Measurements from ENCODE around the gene EBF4.
"Not testable (repeated sequence)": the region's sequence is repeated elsewhere in the genome, so short reads cannot be mapped to it uniquely, and the experiment has no call there.

The EBF4 gene

DNA sequence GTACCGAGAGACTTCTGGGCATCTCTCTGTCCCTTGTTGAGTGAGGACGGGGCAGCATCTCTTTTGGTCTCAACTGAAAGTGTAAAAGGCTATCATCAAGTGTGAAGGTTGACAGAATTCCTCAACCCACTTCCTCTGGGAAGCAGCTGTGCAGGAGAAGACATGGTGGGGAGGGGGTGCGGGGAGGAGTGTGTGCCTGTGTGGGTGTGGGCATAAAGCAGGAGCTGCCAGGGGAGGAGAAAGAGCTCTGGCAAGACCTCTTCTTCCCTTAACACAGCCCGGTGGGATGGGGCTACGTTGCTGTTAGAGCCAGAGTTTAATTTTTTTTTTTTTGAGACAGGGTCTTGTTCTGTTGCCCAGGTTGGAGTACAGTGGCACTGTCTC, 76.0 kb downstream of the EBF4 start:
- Histone ChIP-seq H3K4me1 (ENCODE audit: control insufficient read depth in 2 of 2, insufficient read depth in 2 of 2, low read length in 2 of 2) (no peaks in the 10 kb centered on the region), H3K4me3 (ENCODE audit: low read length in 2 of 2) (no peak overlapping the region), H3K27ac (ENCODE audit: low read depth in 2 of 2, low read length in 2 of 2) (no peak overlapping the region)

GRCh38 chr20:2770091-2770490, 77.5 kb downstream of the EBF4 start:
- H3K9me3 ChIP-seq (ENCODE audit: control insufficient read depth in 2 of 2, low read length in 2 of 2); H3K4me3 ChIP-seq (ENCODE audit: low read length in 2 of 2); H3K9ac ChIP-seq (ENCODE audit: low read depth in 1 of 2, low read length in 2 of 2); H3K27ac ChIP-seq (ENCODE audit: low read depth in 2 of 2, low read length in 2 of 2); H3K27me3 ChIP-seq (ENCODE audit: control insufficient read depth in 2 of 2, insufficient read depth in 2 of 2, low read length in 2 of 2); H3K4me1 ChIP-seq (ENCODE audit: control insufficient read depth in 2 of 2, insufficient read depth in 2 of 2, low read length in 2 of 2); H3K36me3 ChIP-seq (ENCODE audit: control insufficient read depth in 2 of 2, insufficient read depth in 2 of 2, low read length in 2 of 2): not testable (repeated sequence)

More for the DNA sequence above, 76.0 kb downstream of the EBF4 start:
- Histone ChIP-seq H3K36me3 (ENCODE audit: control insufficient read depth in 2 of 2, insufficient read depth in 2 of 2, low read length in 2 of 2) (no peaks in the 10 kb centered on the region), H3K9ac (ENCODE audit: low read depth in 1 of 2, low read length in 2 of 2) (no peak overlapping the region), H3K9me3 (ENCODE audit: control insufficient read depth in 2 of 2, low read length in 2 of 2) (no peaks in the 10 kb centered on the region), H3K27me3 (ENCODE audit: control insufficient read depth in 2 of 2, insufficient read depth in 2 of 2, low read length in 2 of 2) (peaks cover 4 to 17% of the 10 kb centered on the region in 2 donors)

DNA sequence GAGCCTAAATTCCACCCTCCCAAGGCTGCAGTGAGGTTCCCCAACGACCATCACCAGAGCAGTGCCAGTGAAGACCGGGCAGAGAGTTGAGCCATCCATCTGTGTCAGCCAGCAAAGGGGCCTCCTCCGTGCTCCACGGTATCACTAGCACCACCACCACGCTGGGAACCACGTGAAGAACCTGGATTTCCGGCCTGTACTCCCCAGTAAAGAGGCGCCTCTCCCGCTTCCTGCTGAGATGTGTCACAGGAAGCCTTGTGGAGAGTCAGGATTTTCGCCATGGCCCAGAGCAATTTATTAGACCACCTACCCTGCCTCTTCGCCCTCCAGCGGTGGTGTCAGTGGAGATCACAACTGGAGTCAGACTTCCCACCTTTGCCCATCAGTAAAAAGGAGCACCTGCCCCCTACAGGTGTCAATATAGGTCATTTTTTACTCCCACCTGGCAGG, 79.1 kb downstream of the EBF4 start:
- H3K9me3 ChIP-seq (ENCODE audit: control insufficient read depth in 2 of 2, low read length in 2 of 2): no peaks in the 10 kb centered on the region
- H3K4me1 ChIP-seq (ENCODE audit: control insufficient read depth in 2 of 2, insufficient read depth in 2 of 2, low read length in 2 of 2): no peaks in the 10 kb centered on the region
- H3K9ac ChIP-seq (ENCODE audit: low read depth in 1 of 2, low read length in 2 of 2): no peak overlapping the region
- no peak overlapping the region for H3K27ac ChIP-seq (ENCODE audit: low read depth in 2 of 2, low read length in 2 of 2)
- H3K36me3 ChIP-seq (ENCODE audit: control insufficient read depth in 2 of 2, insufficient read depth in 2 of 2, low read length in 2 of 2): no peaks in the 10 kb centered on the region
- no peak overlapping the region for H3K4me3 ChIP-seq (ENCODE audit: low read length in 2 of 2)
- H3K27me3 ChIP-seq (ENCODE audit: control insufficient read depth in 2 of 2, insufficient read depth in 2 of 2, low read length in 2 of 2): peaks cover 1 to 9% of the 10 kb centered on the region in 2 donors

GRCh38 chr20:2773812-2774211, 81.2 kb downstream of the EBF4 start:
- Histone ChIP-seq H3K36me3 (ENCODE audit: control insufficient read depth in 2 of 2, insufficient read depth in 2 of 2, low read length in 2 of 2) (no peaks in the 10 kb centered on the region), H3K4me3 (ENCODE audit: low read length in 2 of 2) (no peak overlapping the region), H3K4me1 (ENCODE audit: control insufficient read depth in 2 of 2, insufficient read depth in 2 of 2, low read length in 2 of 2) (no peaks in the 10 kb centered on the region), H3K27ac (ENCODE audit: low read depth in 2 of 2, low read length in 2 of 2) (no peak overlapping the region), H3K9ac (ENCODE audit: low read depth in 1 of 2, low read length in 2 of 2) (no peak overlapping the region), H3K9me3 (ENCODE audit: control insufficient read depth in 2 of 2, low read length in 2 of 2) (no peaks in the 10 kb centered on the region), H3K27me3 (ENCODE audit: control insufficient read depth in 2 of 2, insufficient read depth in 2 of 2, low read length in 2 of 2) (peaks cover 1 to 6% of the 10 kb centered on the region in 2 donors)

- no peak overlapping the region for H3K4me3 ChIP-seq (ENCODE audit: low read length in 2 of 2)
- no peak overlapping the region for H3K9ac ChIP-seq (ENCODE audit: low read depth in 1 of 2, low read length in 2 of 2)
- H3K36me3 ChIP-seq (ENCODE audit: control insufficient read depth in 2 of 2, insufficient read depth in 2 of 2, low read length in 2 of 2): no peaks in the 10 kb centered on the region
- H3K27ac ChIP-seq (ENCODE audit: low read depth in 2 of 2, low read length in 2 of 2): no peak overlapping the region
- no peaks in the 10 kb centered on the region for H3K4me1 ChIP-seq (ENCODE audit: control insufficient read depth in 2 of 2, insufficient read depth in 2 of 2, low read length in 2 of 2)
- H3K27me3 ChIP-seq (ENCODE audit: control insufficient read depth in 2 of 2, insufficient read depth in 2 of 2, low read length in 2 of 2): no peaks in the 10 kb centered on the region
- no peaks in the 10 kb centered on the region for H3K9me3 ChIP-seq (ENCODE audit: control insufficient read depth in 2 of 2, low read length in 2 of 2)
Observed at GRCh38 chr20:2775139-2775538, 82.6 kb downstream of the EBF4 start.

DNA sequence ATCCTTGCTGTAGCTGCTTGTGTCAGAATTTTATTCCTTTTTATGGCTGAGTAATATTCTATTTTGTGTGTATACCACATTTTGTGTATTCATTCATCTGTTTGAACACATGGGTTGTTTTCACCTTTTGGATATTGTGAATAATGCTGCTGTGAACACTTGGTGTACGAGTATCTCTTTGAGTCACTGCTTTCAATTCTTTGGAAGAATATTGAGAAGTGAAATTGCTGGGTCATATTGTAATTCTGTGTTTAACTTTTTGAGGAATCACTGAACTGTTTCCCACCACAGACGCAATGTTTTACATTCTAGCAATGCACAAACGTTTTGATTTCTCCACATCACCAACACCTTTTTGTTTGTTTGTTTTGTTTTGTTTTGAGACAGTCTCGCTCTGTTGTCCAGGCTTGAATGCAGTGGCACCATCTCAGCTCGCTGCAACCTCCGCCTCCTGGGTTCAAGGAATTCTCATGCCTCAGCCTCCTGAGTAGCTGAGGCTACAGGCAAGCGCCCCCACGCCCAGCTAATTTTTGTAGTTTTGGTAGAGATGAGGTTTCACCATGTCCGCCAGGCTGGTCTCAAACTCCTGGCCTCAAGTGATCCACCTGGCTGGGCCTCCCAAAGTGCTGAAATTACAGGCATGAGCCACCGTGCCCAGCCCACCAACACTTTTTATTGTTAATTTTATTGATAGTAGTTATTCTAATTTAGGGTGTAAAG, 86.2 kb downstream of the EBF4 start:
- H3K27ac ChIP-seq (ENCODE audit: low read depth in 2 of 2, low read length in 2 of 2): no peak overlapping the region
- no peaks in the 10 kb centered on the region for H3K9me3 ChIP-seq (ENCODE audit: control insufficient read depth in 2 of 2, low read length in 2 of 2)
- no peak overlapping the region for H3K9ac ChIP-seq (ENCODE audit: low read depth in 1 of 2, low read length in 2 of 2)
- no peaks in the 10 kb centered on the region for H3K36me3 ChIP-seq (ENCODE audit: control insufficient read depth in 2 of 2, insufficient read depth in 2 of 2, low read length in 2 of 2)
- no peak overlapping the region for H3K4me3 ChIP-seq (ENCODE audit: low read length in 2 of 2)
- no peaks in the 10 kb centered on the region for H3K4me1 ChIP-seq (ENCODE audit: control insufficient read depth in 2 of 2, insufficient read depth in 2 of 2, low read length in 2 of 2)
- H3K27me3 ChIP-seq (ENCODE audit: control insufficient read depth in 2 of 2, insufficient read depth in 2 of 2, low read length in 2 of 2): peaks cover 0 to 4% of the 10 kb centered on the region in 2 donors

- no peak overlapping the region for H3K27ac ChIP-seq (ENCODE audit: low read depth in 2 of 2, low read length in 2 of 2)
- no peaks in the 10 kb centered on the region for H3K4me1 ChIP-seq (ENCODE audit: control insufficient read depth in 2 of 2, insufficient read depth in 2 of 2, low read length in 2 of 2)
- H3K9ac ChIP-seq (ENCODE audit: low read depth in 1 of 2, low read length in 2 of 2): no peak overlapping the region
- H3K36me3 ChIP-seq (ENCODE audit: control insufficient read depth in 2 of 2, insufficient read depth in 2 of 2, low read length in 2 of 2): no peaks in the 10 kb centered on the region
- no peaks in the 10 kb centered on the region for H3K9me3 ChIP-seq (ENCODE audit: control insufficient read depth in 2 of 2, low read length in 2 of 2)
- no peak overlapping the region for H3K4me3 ChIP-seq (ENCODE audit: low read length in 2 of 2)
- H3K27me3 ChIP-seq (ENCODE audit: control insufficient read depth in 2 of 2, insufficient read depth in 2 of 2, low read length in 2 of 2): peaks cover 0 to 4% of the 10 kb centered on the region in 2 donors
Observed at GRCh38 chr20:2780948-2781347, 88.4 kb downstream of the EBF4 start.

GRCh38 chr20:2783908-2784566, 91.5 kb downstream of the EBF4 start:
- Histone ChIP-seq H3K9ac (ENCODE audit: low read depth in 1 of 2, low read length in 2 of 2) (no peak overlapping the region), H3K36me3 (ENCODE audit: control insufficient read depth in 2 of 2, insufficient read depth in 2 of 2, low read length in 2 of 2) (no peaks in the 10 kb centered on the region), H3K4me3 (ENCODE audit: low read length in 2 of 2) (no peak overlapping the region), H3K4me1 (ENCODE audit: control insufficient read depth in 2 of 2, insufficient read depth in 2 of 2, low read length in 2 of 2) (no peaks in the 10 kb centered on the region), H3K27me3 (ENCODE audit: control insufficient read depth in 2 of 2, insufficient read depth in 2 of 2, low read length in 2 of 2) (peaks cover 0 to 4% of the 10 kb centered on the region in 2 donors), H3K9me3 (ENCODE audit: control insufficient read depth in 2 of 2, low read length in 2 of 2) (no peaks in the 10 kb centered on the region), H3K27ac (ENCODE audit: low read depth in 2 of 2, low read length in 2 of 2) (no peak overlapping the region)

DNA sequence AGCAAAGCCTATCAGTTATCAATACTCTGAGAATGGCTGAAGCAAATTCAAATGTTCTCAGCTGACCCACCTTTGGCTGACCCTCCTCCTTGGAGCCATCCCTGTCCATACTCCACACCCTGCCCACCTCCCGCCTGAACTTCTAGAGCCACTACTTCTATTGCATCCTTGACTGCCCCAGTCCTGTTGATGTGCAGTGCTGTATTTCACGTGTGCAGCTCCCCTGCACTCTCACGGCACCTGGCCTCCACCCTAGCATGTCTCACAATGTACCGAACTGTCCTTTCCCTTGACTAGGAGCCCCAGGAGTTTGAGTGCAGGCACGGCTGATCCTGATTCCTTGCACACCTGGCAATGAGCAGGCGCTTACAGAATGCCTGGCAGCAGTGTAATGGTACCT, 100.9 kb downstream of the EBF4 start:
- Histone ChIP-seq H3K9me3 (ENCODE audit: control insufficient read depth in 2 of 2, low read length in 2 of 2) (no peaks in the 10 kb centered on the region), H3K4me1 (ENCODE audit: control insufficient read depth in 2 of 2, insufficient read depth in 2 of 2, low read length in 2 of 2) (no peaks in the 10 kb centered on the region)

DNA sequence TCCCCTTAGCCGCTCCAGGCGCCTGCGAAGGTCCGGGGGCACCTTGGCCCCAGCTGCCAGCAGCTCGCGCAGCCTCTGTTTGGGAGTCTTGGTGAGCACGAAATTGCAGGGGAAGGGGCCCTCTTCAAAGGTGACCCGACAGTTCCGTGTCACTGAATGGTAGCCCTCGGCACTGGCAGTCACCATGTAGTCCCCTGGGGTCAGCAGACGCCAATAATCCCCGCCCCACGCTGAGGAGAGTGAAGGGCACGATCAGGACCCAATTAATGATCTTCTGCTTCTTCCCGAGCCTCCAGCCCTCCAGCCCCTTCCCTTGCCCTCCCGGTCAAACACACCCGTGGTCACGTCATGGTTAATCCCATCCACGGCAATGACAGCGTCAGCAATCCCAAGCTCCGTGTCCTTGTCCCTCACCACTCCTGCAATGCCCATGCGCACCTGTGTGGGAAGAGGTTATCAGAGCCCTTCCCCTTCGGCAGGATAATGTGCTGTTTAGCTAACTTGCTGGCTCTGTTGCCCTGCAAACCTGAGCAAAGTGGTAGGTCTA, 101.7 kb downstream of the EBF4 start:
- H3K4me1 ChIP-seq (ENCODE audit: control insufficient read depth in 2 of 2, insufficient read depth in 2 of 2, low read length in 2 of 2): no peaks in the 10 kb centered on the region
- no peak overlapping the region for H3K27ac ChIP-seq (ENCODE audit: low read depth in 2 of 2, low read length in 2 of 2)
- H3K4me3 ChIP-seq (ENCODE audit: low read length in 2 of 2): no peak overlapping the region
- no peak overlapping the region for H3K9ac ChIP-seq (ENCODE audit: low read depth in 1 of 2, low read length in 2 of 2)
- peaks cover 4 to 17% of the 10 kb centered on the region in 2 donors for H3K27me3 ChIP-seq (ENCODE audit: control insufficient read depth in 2 of 2, insufficient read depth in 2 of 2, low read length in 2 of 2)
- no peaks in the 10 kb centered on the region for H3K36me3 ChIP-seq (ENCODE audit: control insufficient read depth in 2 of 2, insufficient read depth in 2 of 2, low read length in 2 of 2)
- H3K9me3 ChIP-seq (ENCODE audit: control insufficient read depth in 2 of 2, low read length in 2 of 2): no peaks in the 10 kb centered on the region

More for the DNA sequence above, 100.9 kb downstream of the EBF4 start:
- H3K4me3 ChIP-seq (ENCODE audit: low read length in 2 of 2): no peak overlapping the region
- H3K27ac ChIP-seq (ENCODE audit: low read depth in 2 of 2, low read length in 2 of 2): no peak overlapping the region
- H3K36me3 ChIP-seq (ENCODE audit: control insufficient read depth in 2 of 2, insufficient read depth in 2 of 2, low read length in 2 of 2): no peaks in the 10 kb centered on the region
- no peak overlapping the region for H3K9ac ChIP-seq (ENCODE audit: low read depth in 1 of 2, low read length in 2 of 2)
- peaks cover 4 to 15% of the 10 kb centered on the region in 2 donors for H3K27me3 ChIP-seq (ENCODE audit: control insufficient read depth in 2 of 2, insufficient read depth in 2 of 2, low read length in 2 of 2)
